Keratinocyte (primary cell): ENCODE measurements around the gene HCFC1R1. TPM values are rescaled to one million over a fixed set of nuclear protein-coding genes. Genes with fewer than 3 reads are reported as not detected.

Source experiments
- DNase-seq: peaks from one replicate; pipeline ENCODE4 v3.0.0-alpha.2; 2011; ENCODE audit warnings: low read depth, missing footprints, low spot score
- FAIRE-seq: peaks from 2 replicates; lab custom pipeline; 2011; peaks lifted over from hg19 to GRCh38; lab: Jason Lieb, UNC
- H2AFZ ChIP-seq: 2 replicates; pipeline ENCODE4 v1.6.0; 2012; ENCODE audit warnings: low read length, control low read depth, inconsistent platforms; ENCODE audit not compliant: control insufficient read depth
- H3K27ac ChIP-seq: 2 replicates; pipeline ENCODE4 v1.5.1; 2011; ENCODE audit warnings: low read length; ENCODE audit not compliant: control insufficient read depth, insufficient read depth
- H3K27me3 ChIP-seq: 3 replicates; pipeline ENCODE4 v1.6.0; 2011; ENCODE audit warnings: low read length; ENCODE audit not compliant: control insufficient read depth, insufficient read depth; ENCODE audit errors: extremely low read depth
- H3K36me3 ChIP-seq, 2 experiments: 2 replicates in 1 of 2; 3 replicates in 1 of 2; pipeline ENCODE4 v1.5.1; 2011; ENCODE audit warnings: low read length in 2 of 2, mild to moderate bottlenecking in 1 of 2; ENCODE audit not compliant: control insufficient read depth in 2 of 2, insufficient read depth in 2 of 2; ENCODE audit errors: extremely low read depth in 1 of 2
- H3K4me1 ChIP-seq: 3 replicates; pipeline ENCODE4 v1.5.1; 2011; ENCODE audit warnings: low read length; ENCODE audit not compliant: control insufficient read depth, insufficient read depth; ENCODE audit errors: extremely low read depth
- H3K4me2 ChIP-seq: 3 replicates; pipeline ENCODE4 v1.6.0; 2011; ENCODE audit warnings: low read depth, low read length; ENCODE audit not compliant: control insufficient read depth, insufficient read depth; ENCODE audit errors: extremely low read depth
- H3K4me3 ChIP-seq, 3 experiments: fragments of 200-600 bp in 1 of 3; sonication (generic) in 1 of 3; 2 replicates in 2 of 3; 3 replicates in 1 of 3; pipeline ENCODE4 v1.5.1; 2011 to 2016; ENCODE audit warnings: low read length in 3 of 3, mild to moderate bottlenecking in 3 of 3, control low read depth in 2 of 3, inconsistent platforms in 1 of 3, low read depth in 1 of 3, mixed read lengths in 1 of 3, mixed run types in 1 of 3, moderate library complexity in 1 of 3; ENCODE audit not compliant: control insufficient read depth in 2 of 3, insufficient read depth in 2 of 3; ENCODE audit errors: extremely low read depth in 1 of 3
- H3K79me2 ChIP-seq: 2 replicates; pipeline ENCODE4 v1.6.0; 2012; ENCODE audit warnings: low read length; ENCODE audit not compliant: control insufficient read depth, insufficient read depth
- H3K9ac ChIP-seq: 3 replicates; pipeline ENCODE4 v1.6.0; 2011; ENCODE audit warnings: low read length; ENCODE audit not compliant: control insufficient read depth, insufficient read depth; ENCODE audit errors: extremely low read depth
- H3K9me1 ChIP-seq: 3 replicates; pipeline ENCODE4 v1.6.0; 2011; ENCODE audit warnings: low read length; ENCODE audit not compliant: control insufficient read depth, insufficient read depth; ENCODE audit errors: extremely low read depth
- H3K9me3 ChIP-seq: 2 replicates; pipeline ENCODE4 v1.5.1; 2012; ENCODE audit warnings: low read depth, low read length; ENCODE audit not compliant: control insufficient read depth
- H4K20me1 ChIP-seq: 3 replicates; pipeline ENCODE4 v1.6.0; 2011; ENCODE audit warnings: low read length; ENCODE audit not compliant: control insufficient read depth, insufficient read depth; ENCODE audit errors: extremely low read depth
- CTCF ChIP-seq, 3 experiments: IDR thresholded peaks in 1 of 3; conservative IDR thresholded peaks in 1 of 3; optimal IDR thresholded peaks in 1 of 3; 2 replicates in 2 of 3; 3 replicates in 1 of 3; pipeline versions ENCODE3 to v1.5.1; 2011; ENCODE audit warnings: low read length in 3 of 3, mild to moderate bottlenecking in 3 of 3, moderate library complexity in 2 of 3, control low read depth in 1 of 3, inconsistent platforms in 1 of 3; ENCODE audit not compliant: insufficient read depth in 2 of 3; ENCODE audit errors: extremely low read depth in 1 of 3
- EZH2 ChIP-seq: IDR thresholded peaks from one replicate; pipeline ENCODE4 v1.6.1; 2012; ENCODE audit warnings: inconsistent platforms, mild to moderate bottlenecking, low read length, moderate library complexity
- dilution Hi-C: fragments of 300-500 bp; cut with MboI; formaldehyde crosslinking; loops from one replicate; pipeline ENCODE4 v1.7.0; 2020; ENCODE audit warnings: low sequenced_read_pairs; ENCODE audit not compliant: extremely low pct_ligation_motif_present
- polyA plus RNA-seq, 5 experiments: library from polyadenylated mRNA; depleted of rRNA in 3 of 5; stranded (reverse) in 3 of 5; stranded (forward) in 1 of 5; unstranded in 1 of 5; fragments of >200 nt; gene quantifications; 1 replicate in 1 of 5; 2 replicates in 3 of 5; 3 replicates in 1 of 5; pipeline versions ENCODE4 v1.2.1 to v1.2.3, GENCODE V29; 2011 to 2012; ENCODE audit warnings: missing spikeins in 2 of 5, low read depth in 1 of 5, low replicate concordance in 1 of 5

The HCFC1R1 gene
- polyA plus RNA-seq, 1 donor (not counting 4 experiments of a cell fraction or from before 2014, with no cell fraction given) = 13.0 TPM

- Histone ChIP-seq H3K9ac (no peak overlapping the region), H3K4me1 (peaks cover 14% of the 10 kb centered on the region), H3K4me3 (no peak overlapping the region), H3K9me3 (no peaks in the 10 kb centered on the region), H4K20me1 (no peaks in the 10 kb centered on the region), H3K79me2 (no peaks in the 10 kb centered on the region), H3K27ac (no peak overlapping the region), H3K9me1 (no peaks in the 10 kb centered on the region), H3K27me3 (peaks cover 35% of the 10 kb centered on the region), H3K4me2 (no peak overlapping the region), H2AFZ (no peak overlapping the region), H3K36me3 (no peaks in the 10 kb centered on the region)
- dilution Hi-C loops = no loop called here
- no peak for TF ChIP-seq CTCF (optimal IDR thresholded peaks at IDR 0.05 in 1 of 3, IDR thresholded peaks at IDR 0.05 in 1 of 3, conservative IDR thresholded peaks at IDR 0.05 in 1 of 3; ENCODE audit: extremely low read depth in 1 of 3, insufficient read depth in 2 of 3, low read length in 3 of 3)
- no peak for TF ChIP-seq EZH2
- DNase-seq (no peak), FAIRE-seq (no peak)
These were observed 13.2 kb downstream of the HCFC1R1 start for GRCh38 chr16:3010510-3010909.

- DNase-seq = no peak
These were observed 14.0 kb downstream of the HCFC1R1 start for GRCh38 chr16:3009568-3010390.

More at GRCh38 chr16:3009568-3010390, 14.0 kb downstream of the HCFC1R1 start:
- Histone ChIP-seq H3K4me3 (no peak overlapping the region), H2AFZ (no peak overlapping the region), H3K4me2 (peak overlapping the region; percentile 10), H3K79me2 (no peaks in the 10 kb centered on the region), H3K36me3 (no peaks in the 10 kb centered on the region), H3K9me3 (no peaks in the 10 kb centered on the region), H3K27me3 (peaks cover 35% of the 10 kb centered on the region), H3K4me1 (peaks cover 14% of the 10 kb centered on the region), H4K20me1 (no peaks in the 10 kb centered on the region), H3K9ac (no peak overlapping the region), H3K9me1 (no peaks in the 10 kb centered on the region), H3K27ac (no peak overlapping the region)
- TF ChIP-seq EZH2 (no peak), CTCF (optimal IDR thresholded peaks at IDR 0.05 in 1 of 3, IDR thresholded peaks at IDR 0.05 in 1 of 3, conservative IDR thresholded peaks at IDR 0.05 in 1 of 3; ENCODE audit: extremely low read depth in 1 of 3, insufficient read depth in 2 of 3, low read length in 3 of 3) (no peak)
- FAIRE-seq = no peak
- dilution Hi-C loops = no loop called here
